PC-9 (cell line): ENCODE results near the gene AP3S2. TPM values are rescaled to one million over a fixed set of nuclear protein-coding genes. Genes with fewer than 3 reads are reported as not detected.

Experiments
- BruUV-seq: library from RNA; stranded (reverse); fragments of 400-500 nt; replicated peaks from 2 replicates; lab custom pipeline; 2021; lab: Mats Ljungman, UMichigan
- CTCF ChIA-PET: fragments of 300-600 bp; sonication (Branson Sonifier 250); formaldehyde crosslinking; loops from one replicate; lab custom pipeline; 2022; ENCODE audit warnings: antibody characterized with exemption; lab: Charles Lee
- POLR2A ChIA-PET: fragments of 300-600 bp; sonication (Branson Sonifier 250); formaldehyde crosslinking; loops from one replicate; lab custom pipeline; 2022; ENCODE audit warnings: antibody characterized with exemption; ENCODE audit not compliant: unreplicated experiment; lab: Charles Lee
- DNase-seq, 2 experiments: peaks; one replicate each; pipeline versions ENCODE4 v3.0.0 to v3.0.0-alpha.2; 2015 to 2022; ENCODE audit warnings: mixed read lengths in 1 of 2
- H2AFZ ChIP-seq: fragments of 200-600 bp; sonication (generic); 2 replicates; pipeline ENCODE4 v1.8.1; 2017; ENCODE audit warnings: antibody characterized with exemption
- H3F3A ChIP-seq: fragments of 200-600 bp; sonication (generic); 2 replicates; pipeline ENCODE4 v1.8.1; 2017; ENCODE audit warnings: antibody characterized with exemption, mild to moderate bottlenecking, low read depth; ENCODE audit not compliant: insufficient read depth
- H3K27ac ChIP-seq: fragments of 200-600 bp; sonication (generic); 2 replicates; pipeline ENCODE4 v1.6.1; 2016; ENCODE audit warnings: mixed run types
- H3K27me3 ChIP-seq: fragments of 200-600 bp; sonication (generic); 2 replicates; pipeline ENCODE4 v1.6.1; 2016; ENCODE audit warnings: low read depth, mixed run types; ENCODE audit not compliant: insufficient read depth
- H3K36me3 ChIP-seq: fragments of 200-600 bp; sonication (generic); 2 replicates; pipeline ENCODE4 v1.6.1; 2016; ENCODE audit warnings: low read depth, mixed run types
- H3K4me1 ChIP-seq: fragments of 200-600 bp; sonication (generic); replicated peaks from 2 replicates; pipeline ENCODE4 v1.6.1; 2016; ENCODE audit warnings: mixed run types; ENCODE audit not compliant: insufficient read depth
- H3K4me2 ChIP-seq: fragments of 200-600 bp; sonication (generic); 2 replicates; pipeline ENCODE4 v1.6.1; 2017; ENCODE audit warnings: mixed run types
- H3K4me3 ChIP-seq: fragments of 200-600 bp; sonication (generic); 2 replicates; pipeline ENCODE4 v1.6.1; 2016; ENCODE audit warnings: mixed run types
- H3K79me2 ChIP-seq: fragments of 200-600 bp; sonication (generic); 2 replicates; pipeline ENCODE4 v1.6.1; 2017; ENCODE audit warnings: low read depth, mixed run types
- H3K9me2 ChIP-seq: fragments of 200-600 bp; sonication (generic); 2 replicates; pipeline ENCODE4 v1.8.1; 2017; ENCODE audit warnings: mild to moderate bottlenecking; ENCODE audit not compliant: insufficient read depth
- H3K9me3 ChIP-seq: fragments of 200-600 bp; sonication (generic); 2 replicates; pipeline ENCODE4 v1.8.1; 2016; ENCODE audit warnings: low read depth; ENCODE audit not compliant: insufficient read depth
- H4K20me1 ChIP-seq: fragments of 200-600 bp; sonication (generic); 2 replicates; pipeline ENCODE4 v1.8.1; 2017; ENCODE audit not compliant: insufficient read depth
- EZH2 ChIP-seq: fragments of 200-600 bp; sonication (generic); IDR thresholded peaks from 2 replicates; pipeline ENCODE4 v1.8.0; 2017; ENCODE audit warnings: antibody characterized with exemption, low read depth
- intact Hi-C: fragments of 100-400 bp; cut with micrococcal nuclease; formaldehyde crosslinking; loops from one replicate; pipeline ENCODE4 v1.10.0; 2022; ENCODE audit not compliant: unreplicated experiment
- total RNA-seq: library from RNA; stranded (reverse); gene quantifications from 2 replicates; pipeline ENCODE4 v1.2.3, GENCODE V29; 2021
- TF ChIP-seq, protein P1 (sequence below): fragments of 200-600 bp; sonication (generic); conservative IDR thresholded peaks from 2 replicates; pipeline ENCODE4 v1.6.1; 2017; ENCODE audit warnings: mixed run types, antibody characterized with exemption, mild to moderate bottlenecking, moderate library complexity

Gene AP3S2
- total RNA-seq, 1 experiment from 2014 or later = 57.6 TPM

DNA sequence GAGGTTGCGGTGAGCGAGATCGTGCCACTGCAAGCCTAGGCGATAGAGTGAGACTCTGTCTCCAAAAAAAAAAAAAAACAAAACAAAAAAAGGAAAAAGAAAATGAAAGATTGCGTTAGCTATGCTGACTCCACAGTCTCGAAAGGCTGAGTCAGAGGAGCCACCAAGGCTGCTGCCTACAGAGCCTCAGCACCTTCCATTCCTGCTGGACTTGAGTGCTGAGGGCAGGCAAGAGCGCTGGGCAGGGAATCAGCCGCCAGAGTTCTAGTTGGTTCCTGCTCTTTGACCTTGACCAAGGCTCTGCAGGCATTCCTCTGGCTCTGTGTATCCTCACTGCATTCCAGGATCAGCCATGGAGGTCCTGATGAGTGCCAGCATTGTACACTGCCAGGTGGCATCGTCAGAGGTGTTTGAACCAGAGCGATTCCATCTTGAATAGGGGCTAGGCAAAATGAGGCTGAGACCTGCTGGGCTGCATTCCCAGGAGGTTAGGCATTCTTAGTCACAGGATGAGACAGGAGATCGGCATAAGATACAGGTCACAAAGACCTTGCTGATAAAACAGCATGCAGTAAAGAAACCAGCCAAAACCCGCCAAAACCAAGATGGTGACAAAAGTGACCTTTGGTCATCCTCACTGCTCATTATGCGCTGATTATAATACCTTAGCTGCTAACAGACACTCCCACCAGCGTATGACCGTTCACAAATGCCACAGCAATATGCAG, 111.7 kb downstream of the AP3S2 start:
- no peak for TF ChIP-seq EZH2
- TF ChIP-seq, protein P1, sequence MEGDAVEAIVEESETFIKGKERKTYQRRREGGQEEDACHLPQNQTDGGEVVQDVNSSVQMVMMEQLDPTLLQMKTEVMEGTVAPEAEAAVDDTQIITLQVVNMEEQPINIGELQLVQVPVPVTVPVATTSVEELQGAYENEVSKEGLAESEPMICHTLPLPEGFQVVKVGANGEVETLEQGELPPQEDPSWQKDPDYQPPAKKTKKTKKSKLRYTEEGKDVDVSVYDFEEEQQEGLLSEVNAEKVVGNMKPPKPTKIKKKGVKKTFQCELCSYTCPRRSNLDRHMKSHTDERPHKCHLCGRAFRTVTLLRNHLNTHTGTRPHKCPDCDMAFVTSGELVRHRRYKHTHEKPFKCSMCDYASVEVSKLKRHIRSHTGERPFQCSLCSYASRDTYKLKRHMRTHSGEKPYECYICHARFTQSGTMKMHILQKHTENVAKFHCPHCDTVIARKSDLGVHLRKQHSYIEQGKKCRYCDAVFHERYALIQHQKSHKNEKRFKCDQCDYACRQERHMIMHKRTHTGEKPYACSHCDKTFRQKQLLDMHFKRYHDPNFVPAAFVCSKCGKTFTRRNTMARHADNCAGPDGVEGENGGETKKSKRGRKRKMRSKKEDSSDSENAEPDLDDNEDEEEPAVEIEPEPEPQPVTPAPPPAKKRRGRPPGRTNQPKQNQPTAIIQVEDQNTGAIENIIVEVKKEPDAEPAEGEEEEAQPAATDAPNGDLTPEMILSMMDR = no peak
- peak overlapping the region; percentile 63 for H3K4me2 ChIP-seq
- CTCF ChIA-PET = interaction anchor here (1.2 to 1.9 kb wide), 2 partner anchors 21 to 55 kb away, joined by 5 to 8 read pairs (median 5); no protein-coding TSS in a partner anchor
- POLR2A ChIA-PET = interaction anchor here (0.7 to 1.5 kb wide), 2 partner anchors 21 to 54 kb away, joined by 4 read pairs; no protein-coding TSS in a partner anchor
- H3K4me3 ChIP-seq = no peak overlapping the region
- peaks cover 5% of the 10 kb centered on the region; the same call in 1 of the 2 replicates for H3K36me3 ChIP-seq
- TSS peak; percentile 63 for BruUV-seq
- H3K9me3 ChIP-seq = no peaks in the 10 kb centered on the region
- intact Hi-C loops = loop anchor here (1.0 kb wide), 1 partner anchor 21 kb away; no protein-coding TSS in a partner anchor
- no peaks in the 10 kb centered on the region for H3K27me3 ChIP-seq
- peak; percentile 91 to 96 for DNase-seq
- peaks cover 76% of the 10 kb centered on the region for H3K4me1 ChIP-seq
- no peaks in the 10 kb centered on the region for H3K9me2 ChIP-seq
- no peaks in the 10 kb centered on the region for H3K79me2 ChIP-seq
- H2AFZ ChIP-seq = 0 out of 2 replicates have a peak overlapping the region, but pooled peaks have one; percentile 15
- H4K20me1 ChIP-seq = no peaks in the 10 kb centered on the region
- H3K27ac ChIP-seq = peak overlapping the region; percentile 96
- H3F3A ChIP-seq = peaks cover 69% of the 10 kb centered on the region

- Histone ChIP-seq H3F3A (peaks cover 59% of the 10 kb centered on the region), H3K4me2 (peak overlapping the region; percentile 63), H3K27me3 (no peaks in the 10 kb centered on the region), H3K9me3 (no peaks in the 10 kb centered on the region), H3K79me2 (no peaks in the 10 kb centered on the region), H2AFZ (peak overlapping the region; percentile 26; the same call in 1 of the 2 replicates), H3K27ac (peak overlapping the region; percentile 96), H4K20me1 (no peaks in the 10 kb centered on the region), H3K9me2 (no peaks in the 10 kb centered on the region), H3K4me1 (peaks cover 67% of the 10 kb centered on the region), H3K4me3 (no peak overlapping the region), H3K36me3 (peaks cover 5% of the 10 kb centered on the region; the same call in 1 of the 2 replicates)
- TSS peak; percentile 30 for BruUV-seq
- ChIA-PET CTCF (interaction anchor here (1.2 to 1.9 kb wide), 2 partner anchors 20 to 56 kb away, joined by 5 to 8 read pairs; no protein-coding TSS in a partner anchor), POLR2A (interaction anchor here (0.6 kb wide), 2 partner anchors 47 to 139 kb away, joined by 4 to 7 read pairs; no protein-coding TSS in a partner anchor)
- intact Hi-C loops = loop anchor here (1.0 kb wide), 1 partner anchor 20 kb away; no protein-coding TSS in a partner anchor
- no peak for TF ChIP-seq EZH2
- TF ChIP-seq, protein P1 = no peak
- DNase-seq = peak; percentile 45 to 59
These were observed 112.7 kb downstream of the AP3S2 start for GRCh38 chr15:89781055-89781454.

- no peaks in the 10 kb centered on the region for H3K9me2 ChIP-seq
- H3K9me3 ChIP-seq = no peaks in the 10 kb centered on the region
- H4K20me1 ChIP-seq = no peaks in the 10 kb centered on the region
- no peak overlapping the region for H3K4me3 ChIP-seq
- H3K4me2 ChIP-seq = peak overlapping the region; percentile 63
- CTCF ChIA-PET = interaction anchor here (1.2 to 1.9 kb wide), 2 partner anchors 19 to 56 kb away, joined by 5 to 8 read pairs; no protein-coding TSS in a partner anchor
- H3K36me3 ChIP-seq = peaks cover 5% of the 10 kb centered on the region; the same call in 1 of the 2 replicates
- no peak overlapping the region for H2AFZ ChIP-seq
- H3K27ac ChIP-seq = peak overlapping the region; percentile 96
- peaks cover 63% of the 10 kb centered on the region for H3K4me1 ChIP-seq
- no TSS peak for BruUV-seq
- no peaks in the 10 kb centered on the region for H3K79me2 ChIP-seq
- DNase-seq = no peak
- peaks cover 55% of the 10 kb centered on the region for H3F3A ChIP-seq
- no peak for TF ChIP-seq EZH2
- TF ChIP-seq, protein P1 = no peak
- POLR2A ChIA-PET = interaction anchor here (0.6 kb wide), 2 partner anchors 48 to 139 kb away, joined by 4 to 7 read pairs; no protein-coding TSS in a partner anchor
- intact Hi-C loops = no loop called here
- no peaks in the 10 kb centered on the region for H3K27me3 ChIP-seq
These were observed 113.2 kb downstream of the AP3S2 start for GRCh38 chr15:89780601-89781000.
